HepG2 (cell line): ENCODE measurements around the gene CERS6. TPM values are rescaled to one million over a fixed set of nuclear protein-coding genes. Genes with fewer than 3 reads are reported as not detected.

ENCODE experiments used
- GLI4 ChIP-seq: sonication (generic); formaldehyde crosslinking; IDR thresholded peaks from 2 replicates; pipeline ENCODE4 v1.5.1; 2020; ENCODE audit warnings: missing genetic modification reagents, mild to moderate bottlenecking, moderate library complexity, borderline replicate concordance
- KAT7 ChIP-seq: IDR thresholded peaks from 2 replicates; pipeline ENCODE4 v1.6.1; 2018; ENCODE audit warnings: borderline replicate concordance, missing compliant biosample characterization
- KLF9 ChIP-seq: IDR thresholded peaks from 2 replicates; pipeline ENCODE4 v1.6.1; 2016; ENCODE audit warnings: low read depth
- MED13 ChIP-seq: sonication (generic); formaldehyde crosslinking; IDR thresholded peaks from 2 replicates; pipeline ENCODE4 v1.5.0; 2020; ENCODE audit warnings: missing genetic modification reagents
- MIXL1 ChIP-seq: IDR thresholded peaks from 2 replicates; pipeline ENCODE4 v1.6.1; 2016
- NFE2L2 ChIP-seq: fragments of 150-350 bp; IDR thresholded peaks from 2 replicates; pipeline ENCODE4 v1.6.1; 2014; ENCODE audit warnings: low read length
- PTBP1 ChIP-seq: fragments of 200-400 bp; formaldehyde crosslinking; IDR thresholded peaks from 2 replicates; pipeline ENCODE4 v1.6.1; 2018; ENCODE audit warnings: low read length, low read depth; ENCODE audit not compliant: poor library complexity, severe bottlenecking
- REL ChIP-seq: sonication (generic); formaldehyde crosslinking; conservative IDR thresholded peaks from 2 replicates; pipeline ENCODE4 v1.8.0; 2022; ENCODE audit warnings: mild to moderate bottlenecking, missing genetic modification reagents, moderate library complexity
- RNF219 ChIP-seq: sonication (generic); formaldehyde crosslinking; IDR thresholded peaks from 2 replicates; pipeline ENCODE4 v1.5.0; 2020; ENCODE audit warnings: mild to moderate bottlenecking, missing genetic modification reagents
- THAP11 ChIP-seq: IDR thresholded peaks from 2 replicates; pipeline ENCODE4 v1.6.1; 2016; ENCODE audit warnings: missing biosample characterization, missing genetic modification reagents
- UBTF ChIP-seq: sonication (generic); formaldehyde crosslinking; IDR thresholded peaks from 2 replicates; pipeline ENCODE4 v1.4.0; 2020; ENCODE audit warnings: mild to moderate bottlenecking, missing genetic modification reagents
- ZMAT5 ChIP-seq: sonication (generic); formaldehyde crosslinking; IDR thresholded peaks from 2 replicates; pipeline ENCODE4 v1.5.0; 2020; ENCODE audit warnings: mild to moderate bottlenecking, low read depth, missing genetic modification reagents, borderline replicate concordance
- ZNF138 ChIP-seq: sonication (generic); formaldehyde crosslinking; IDR thresholded peaks from 2 replicates; pipeline ENCODE4 v1.5.0; 2020; ENCODE audit warnings: mild to moderate bottlenecking, low read depth, missing genetic modification reagents
- ZNF232 ChIP-seq: sonication (generic); formaldehyde crosslinking; IDR thresholded peaks from 2 replicates; pipeline ENCODE4 v1.4.0; 2020; ENCODE audit warnings: missing genetic modification reagents, borderline replicate concordance
- ZNF274 ChIP-seq: sonication (generic); formaldehyde crosslinking; IDR thresholded peaks from 2 replicates; pipeline ENCODE4 v1.5.1; 2020; ENCODE audit warnings: mild to moderate bottlenecking, missing genetic modification reagents
- ZNF33A ChIP-seq: sonication (generic); formaldehyde crosslinking; IDR thresholded peaks from 2 replicates; pipeline ENCODE4 v1.5.1; 2020; ENCODE audit warnings: missing genetic modification reagents, mild to moderate bottlenecking, moderate library complexity, borderline replicate concordance
- ZNF354B ChIP-seq: sonication (generic); formaldehyde crosslinking; IDR thresholded peaks from 2 replicates; pipeline ENCODE4 v1.8.0; 2022; ENCODE audit warnings: mild to moderate bottlenecking, missing genetic modification reagents
- polyA plus RNA-seq, 8 experiments: library from polyadenylated mRNA; depleted of rRNA in 3 of 8; stranded (reverse) in 7 of 8; unstranded in 1 of 8; fragments of >200 nt; fragmentation: Illumina TruSeq in 4 of 8; extraction: Trizol in 4 of 8; gene quantifications; 2 replicates each; pipeline versions ENCODE4 v1.2.1 to v1.2.3, GENCODE V29; 2011 to 2016; ENCODE audit warnings: low read depth in 4 of 8, missing spikeins in 1 of 8, mixed read lengths in 1 of 8; ENCODE audit not compliant: insufficient read depth in 1 of 8
- total RNA-seq, 5 experiments: library from RNA; depleted of rRNA; stranded (reverse); fragments of >200 nt; fragmentation: Illumina TruSeq; extraction: Trizol; gene quantifications; 2 replicates each; pipeline ENCODE4 v1.2.3, GENCODE V29; 2016; ENCODE audit warnings: low read depth in 1 of 5
- TF ChIP-seq, protein P1 (sequence below): IDR thresholded peaks from 2 replicates; pipeline ENCODE4 v1.6.1; 2018; ENCODE audit warnings: missing genetic modification reagents, mild to moderate bottlenecking, missing compliant biosample characterization
- TF ChIP-seq, protein P2 (sequence below): IDR thresholded peaks from 2 replicates; pipeline ENCODE4 v1.6.1; 2018; ENCODE audit warnings: missing genetic modification reagents

CERS6 gene
- total and polyA plus RNA-seq, 2 of the 13 experiments (the other 11 are each of a cell fraction or from before 2014, with no cell fraction given) = 10.1 to 20.3 TPM

DNA sequence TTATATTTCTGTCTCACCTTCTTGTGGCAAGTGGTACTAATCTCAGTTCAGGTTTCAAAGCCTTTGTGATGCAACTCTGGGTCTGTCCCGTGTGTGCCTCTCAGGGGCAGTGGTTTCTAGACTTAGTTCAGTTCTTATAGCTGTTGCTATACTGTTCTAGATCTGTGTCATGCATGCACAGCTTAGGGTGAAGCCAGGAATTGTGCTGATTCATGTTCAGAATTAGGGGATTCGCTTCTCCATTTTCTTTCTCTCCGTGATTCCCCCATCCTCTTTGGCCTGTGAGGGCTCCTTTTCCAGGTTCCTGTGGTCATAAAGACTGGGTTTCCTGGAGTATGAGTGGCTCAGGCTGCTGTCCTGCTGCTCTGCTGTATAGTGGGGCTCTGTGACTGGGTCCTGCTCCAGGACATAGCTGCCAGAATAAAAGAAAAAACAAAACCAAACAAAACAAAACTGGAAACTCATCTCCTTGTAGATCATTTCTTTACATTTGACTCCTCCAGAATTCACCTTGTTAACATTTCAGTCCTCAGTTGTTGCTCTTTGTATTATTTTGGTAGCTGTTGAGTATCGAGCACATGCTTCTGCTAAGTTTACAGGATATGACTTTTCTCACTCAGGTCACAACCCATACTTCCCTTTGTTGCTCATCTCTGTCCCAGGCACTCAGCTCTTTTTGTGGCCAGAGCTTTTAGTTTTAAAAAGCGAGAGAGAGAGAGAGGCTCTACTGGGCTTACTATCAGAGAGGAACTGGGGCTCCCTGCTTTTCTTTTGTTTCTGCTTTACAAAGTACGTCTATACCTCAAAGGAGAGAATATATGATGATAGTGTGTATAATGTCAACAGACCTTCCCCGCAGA is 34.2 kb downstream of the CERS6 start (continued):
- TF ChIP-seq, protein P1, sequence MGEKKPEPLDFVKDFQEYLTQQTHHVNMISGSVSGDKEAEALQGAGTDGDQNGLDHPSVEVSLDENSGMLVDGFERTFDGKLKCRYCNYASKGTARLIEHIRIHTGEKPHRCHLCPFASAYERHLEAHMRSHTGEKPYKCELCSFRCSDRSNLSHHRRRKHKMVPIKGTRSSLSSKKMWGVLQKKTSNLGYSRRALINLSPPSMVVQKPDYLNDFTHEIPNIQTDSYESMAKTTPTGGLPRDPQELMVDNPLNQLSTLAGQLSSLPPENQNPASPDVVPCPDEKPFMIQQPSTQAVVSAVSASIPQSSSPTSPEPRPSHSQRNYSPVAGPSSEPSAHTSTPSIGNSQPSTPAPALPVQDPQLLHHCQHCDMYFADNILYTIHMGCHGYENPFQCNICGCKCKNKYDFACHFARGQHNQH (CRISPR knock-in tag) = no peak
- TF ChIP-seq MIXL1 (CRISPR knock-in tag) (no peak), RNF219 (CRISPR knock-in tag) (no peak), ZNF138 (CRISPR knock-in tag) (no peak), MED13 (CRISPR knock-in tag) (no peak), ZNF274 (no peak), GLI4 (CRISPR knock-in tag) (no peak), THAP11 (CRISPR knock-in tag) (no peak), NFE2L2 (peak; percentile 73), REL (no peak), PTBP1 (no peak), ZNF232 (CRISPR knock-in tag) (no peak), ZMAT5 (no peak), UBTF (CRISPR knock-in tag) (no peak), KAT7 (CRISPR knock-in tag) (no peak), ZNF354B (CRISPR knock-in tag) (no peak), KLF9 (CRISPR knock-in tag) (no peak), ZNF33A (CRISPR knock-in tag) (peak; percentile 44; the same call in 1 of the 2 replicates)
- TF ChIP-seq, protein P2, sequence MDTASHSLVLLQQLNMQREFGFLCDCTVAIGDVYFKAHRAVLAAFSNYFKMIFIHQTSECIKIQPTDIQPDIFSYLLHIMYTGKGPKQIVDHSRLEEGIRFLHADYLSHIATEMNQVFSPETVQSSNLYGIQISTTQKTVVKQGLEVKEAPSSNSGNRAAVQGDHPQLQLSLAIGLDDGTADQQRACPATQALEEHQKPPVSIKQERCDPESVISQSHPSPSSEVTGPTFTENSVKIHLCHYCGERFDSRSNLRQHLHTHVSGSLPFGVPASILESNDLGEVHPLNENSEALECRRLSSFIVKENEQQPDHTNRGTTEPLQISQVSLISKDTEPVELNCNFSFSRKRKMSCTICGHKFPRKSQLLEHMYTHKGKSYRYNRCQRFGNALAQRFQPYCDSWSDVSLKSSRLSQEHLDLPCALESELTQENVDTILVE (CRISPR knock-in tag) = no peak
